Mesenchymal stem cell (in vitro differentiated cells and primary cell): ENCODE results near the gene CAMTA1.

Source experiments
- DNase-seq: peaks from one replicate; pipeline ENCODE4 v3.0.0-alpha.2; 2013
- H2AFZ ChIP-seq: one replicate; pipeline ENCODE4 v1.6.1; 2013; ENCODE audit warnings: low read depth, mild to moderate bottlenecking, control low read depth, inconsistent platforms, low read length, moderate library complexity
- H2AK5ac ChIP-seq: 2 replicates; pipeline ENCODE4 v1.6.1; 2013; ENCODE audit warnings: low read length, moderate library complexity, mild to moderate bottlenecking, inconsistent platforms; ENCODE audit not compliant: severe bottlenecking
- H2BK120ac ChIP-seq: one replicate; pipeline ENCODE4 v1.6.1; 2013; ENCODE audit warnings: low read depth, mild to moderate bottlenecking, inconsistent platforms, low read length, moderate library complexity
- H2BK12ac ChIP-seq, 2 experiments: one replicate each; pipeline ENCODE4 v1.6.1; 2013; ENCODE audit warnings: inconsistent platforms in 2 of 2, low read length in 2 of 2, mild to moderate bottlenecking in 2 of 2, moderate library complexity in 2 of 2, control low read depth in 1 of 2
- H2BK15ac ChIP-seq: one replicate; pipeline ENCODE4 v1.6.1; 2013; ENCODE audit warnings: mild to moderate bottlenecking, low read depth, inconsistent platforms; ENCODE audit not compliant: poor library complexity, severe bottlenecking
- H2BK5ac ChIP-seq: 2 replicates; pipeline ENCODE4 v1.6.1; 2013; ENCODE audit warnings: low read depth, mild to moderate bottlenecking, low read length, control low read depth, inconsistent platforms; ENCODE audit not compliant: poor library complexity, severe bottlenecking
- H3K14ac ChIP-seq, 2 experiments: one replicate each; pipeline ENCODE4 v1.6.1; 2013; ENCODE audit warnings: inconsistent platforms in 2 of 2, low read length in 2 of 2, control low read depth in 1 of 2, mild to moderate bottlenecking in 1 of 2, moderate library complexity in 1 of 2
- H3K18ac ChIP-seq, 2 experiments: one replicate each; pipeline ENCODE4 v1.6.1; 2013; ENCODE audit warnings: inconsistent platforms in 2 of 2, low read length in 2 of 2, control low read depth in 1 of 2, low read depth in 1 of 2, mild to moderate bottlenecking in 1 of 2
- H3K23ac ChIP-seq, 2 experiments: one replicate each; pipeline ENCODE4 v1.6.1; 2013; ENCODE audit warnings: inconsistent platforms in 2 of 2, low read length in 2 of 2, mild to moderate bottlenecking in 2 of 2, moderate library complexity in 2 of 2, control low read depth in 1 of 2
- H3K27ac ChIP-seq: 2 replicates; pipeline ENCODE4 v1.5.1; 2013; ENCODE audit warnings: mild to moderate bottlenecking, moderate library complexity, low read length, control low read depth, inconsistent platforms; ENCODE audit not compliant: poor library complexity, severe bottlenecking
- H3K27me3 ChIP-seq, 2 experiments: 2 replicates each; pipeline versions ENCODE4 v1.6.1 to v1.7.0; 2013; ENCODE audit warnings: low read length in 2 of 2, mild to moderate bottlenecking in 2 of 2, moderate library complexity in 2 of 2, control low read depth in 1 of 2, inconsistent platforms in 1 of 2; ENCODE audit not compliant: control insufficient read depth in 1 of 2, insufficient read depth in 1 of 2
- H3K36me3 ChIP-seq, 2 experiments: 2 replicates each; pipeline versions ENCODE4 v1.6.1 to v1.7.0; 2013; ENCODE audit warnings: low read length in 2 of 2, control low read depth in 1 of 2, inconsistent platforms in 1 of 2, low read depth in 1 of 2, mild to moderate bottlenecking in 1 of 2; ENCODE audit not compliant: insufficient read depth in 2 of 2, control insufficient read depth in 1 of 2
- H3K4ac ChIP-seq, 2 experiments: one replicate each; pipeline ENCODE4 v1.6.1; 2013; ENCODE audit warnings: inconsistent platforms in 2 of 2, low read length in 2 of 2, mild to moderate bottlenecking in 2 of 2, moderate library complexity in 2 of 2, control low read depth in 1 of 2, low read depth in 1 of 2
- H3K4me1 ChIP-seq: 2 replicates; pipeline ENCODE4 v1.6.1; 2013; ENCODE audit warnings: low read depth, low read length, control low read depth; ENCODE audit not compliant: control insufficient read depth, insufficient read depth
- H3K4me2 ChIP-seq: 2 replicates; pipeline ENCODE4 v1.6.1; 2013; ENCODE audit warnings: low read length, mild to moderate bottlenecking, inconsistent platforms; ENCODE audit not compliant: poor library complexity, severe bottlenecking
- H3K4me3 ChIP-seq, 2 experiments: 2 replicates each; pipeline versions ENCODE4 v1.5.1 to v1.7.0; 2013; ENCODE audit warnings: low read length in 2 of 2, mild to moderate bottlenecking in 2 of 2, control low read depth in 1 of 2, low read depth in 1 of 2; ENCODE audit not compliant: insufficient read depth in 1 of 2
- H3K79me1 ChIP-seq: replicated peaks from 2 replicates; pipeline ENCODE4 v1.6.1; 2013; ENCODE audit warnings: mild to moderate bottlenecking, control low read depth, low read length, inconsistent platforms; ENCODE audit not compliant: poor library complexity, severe bottlenecking
- H3K9ac ChIP-seq: 2 replicates; pipeline ENCODE4 v1.7.0; 2013; ENCODE audit warnings: mild to moderate bottlenecking, low read length, moderate library complexity
- H3K9me3 ChIP-seq: 2 replicates; pipeline ENCODE4 v1.7.0; 2013; ENCODE audit warnings: mild to moderate bottlenecking, low read length; ENCODE audit not compliant: control insufficient read depth
- H4K8ac ChIP-seq: one replicate; pipeline ENCODE4 v1.6.1; 2013; ENCODE audit warnings: inconsistent platforms, mild to moderate bottlenecking, low read length, moderate library complexity
- H4K91ac ChIP-seq: one replicate; pipeline ENCODE4 v1.6.1; 2013; ENCODE audit warnings: mild to moderate bottlenecking, low read length, inconsistent platforms
- WGBS: methylation state at CpG from one replicate; pipeline ENCODE4 v1.1.7; 2013; ENCODE audit warnings: mixed read lengths; 5-methylcytosine and 5-hydroxymethylcytosine counted together

The CAMTA1 gene

DNA sequence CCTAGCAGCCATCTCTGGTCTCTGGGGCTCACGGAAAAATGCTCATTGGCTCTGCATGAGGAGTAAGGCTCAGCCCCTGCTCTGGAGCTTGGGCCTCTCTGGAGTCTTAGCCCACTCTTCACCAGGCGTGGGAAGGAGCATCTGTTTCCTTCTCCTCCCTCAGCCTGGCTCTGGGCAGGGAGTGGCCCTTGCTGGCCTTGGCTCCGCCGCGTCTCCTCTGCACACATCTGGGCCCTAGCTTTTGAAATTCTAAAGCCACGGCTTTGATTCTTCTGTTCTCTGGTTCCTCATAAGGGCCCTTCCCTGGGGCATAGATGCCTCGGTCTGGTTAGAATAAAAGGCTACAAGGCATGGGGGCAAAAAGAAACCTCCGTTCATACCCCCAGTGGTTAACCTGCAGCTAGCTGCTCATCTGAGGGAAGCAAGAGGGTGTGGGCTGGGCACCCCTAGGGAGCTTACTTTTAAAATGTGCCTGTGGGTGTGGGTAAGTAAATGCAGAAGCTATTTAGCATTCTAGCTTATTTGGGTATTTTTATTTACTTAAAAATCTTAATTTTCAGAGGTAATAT lies 145.6 kb downstream of the CAMTA1 start:
- DNase-seq = no peak
- WGBS = 80% methylated on average over 8 of the region's 8 CpGs

GRCh38 chr1:6935361-6935883 lies 150.2 kb downstream of the CAMTA1 start:
- Histone ChIP-seq H3K18ac (no peak overlapping the region), H2AFZ (no peak overlapping the region), H3K4me1 (peaks cover 1% of the 10 kb centered on the region), H2BK12ac (no peak overlapping the region), H2AK5ac (no peak overlapping the region), H3K23ac (no peak overlapping the region), H3K14ac (no peak overlapping the region), H3K36me3 (no peaks in the 10 kb centered on the region), H3K4me2 (no peak overlapping the region), H4K91ac (no peak overlapping the region), H2BK15ac (no peak overlapping the region), H3K27me3 (peaks cover 9 to 60% of the 10 kb centered on the region in 2 experiments), H3K79me1 (peaks cover 1% of the 10 kb centered on the region), H3K27ac (no peak overlapping the region), H3K9me3 (no peaks in the 10 kb centered on the region), H2BK5ac (no peak overlapping the region), H3K9ac (no peak overlapping the region), H3K4ac (no peak overlapping the region), H3K4me3 (peak overlapping the region in 1 of 2 experiments; percentile 22), H2BK120ac (no peak overlapping the region), H4K8ac (no peak overlapping the region)
- WGBS = 89% methylated on average over 11 of the region's 12 CpGs
- no peak for DNase-seq

More for the DNA sequence above, 145.6 kb downstream of the CAMTA1 start:
- no peak overlapping the region for H3K4me3 ChIP-seq
- H3K79me1 ChIP-seq = peaks cover 1% of the 10 kb centered on the region
- no peak overlapping the region for H2AFZ ChIP-seq
- no peaks in the 10 kb centered on the region for H3K9me3 ChIP-seq
- H2BK15ac ChIP-seq = no peak overlapping the region
- H2BK5ac ChIP-seq = no peak overlapping the region
- H3K4me1 ChIP-seq = no peaks in the 10 kb centered on the region
- no peak overlapping the region for H2BK120ac ChIP-seq
- no peak overlapping the region for H4K91ac ChIP-seq
- H2BK12ac ChIP-seq = no peak overlapping the region
- no peak overlapping the region for H3K14ac ChIP-seq
- H3K27ac ChIP-seq = no peak overlapping the region
- no peak overlapping the region for H2AK5ac ChIP-seq
- no peak overlapping the region for H3K4ac ChIP-seq
- H3K4me2 ChIP-seq = no peak overlapping the region
- no peak overlapping the region for H3K9ac ChIP-seq
- no peak overlapping the region for H3K18ac ChIP-seq
- no peak overlapping the region for H4K8ac ChIP-seq
- no peaks in the 10 kb centered on the region for H3K36me3 ChIP-seq
- no peak overlapping the region for H3K23ac ChIP-seq
- H3K27me3 ChIP-seq = peaks cover 14 to 65% of the 10 kb centered on the region in 2 experiments

DNA sequence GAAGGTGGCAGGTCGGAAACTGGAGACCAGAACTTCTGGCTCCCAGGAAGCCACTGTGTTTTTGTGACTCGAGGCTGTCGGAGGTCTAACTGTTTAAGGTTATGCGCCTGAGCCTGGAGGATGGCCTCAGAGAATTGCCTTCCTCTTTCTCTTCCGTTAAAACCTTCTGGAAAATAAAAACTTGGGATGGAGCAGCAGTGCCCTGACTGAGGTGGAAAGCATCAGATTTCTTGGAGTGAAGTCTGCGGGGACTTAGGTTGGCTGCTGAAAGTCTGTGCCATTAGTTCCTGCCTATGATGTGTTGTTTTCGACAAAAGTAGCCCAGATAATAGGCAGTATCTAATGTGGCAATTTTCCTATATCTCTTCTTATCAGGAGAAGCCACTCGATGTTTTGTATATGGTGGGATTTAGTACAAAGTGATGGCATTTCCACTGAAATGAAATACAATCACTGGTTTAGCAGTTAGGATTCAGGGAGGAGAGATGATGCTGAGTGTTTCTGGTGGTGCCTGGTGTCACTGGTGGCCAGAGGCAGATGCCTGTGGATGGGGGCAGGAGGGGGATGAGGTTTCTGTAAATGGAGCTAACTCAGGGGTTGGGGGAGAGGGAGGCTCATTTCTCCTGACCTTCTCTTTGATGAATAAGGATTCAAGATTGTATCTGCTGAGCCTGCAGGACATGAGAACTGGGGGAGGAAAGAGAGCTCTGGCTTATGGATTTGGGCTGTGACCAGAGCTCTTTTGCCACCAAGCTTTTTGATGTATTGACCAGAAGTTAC lies 150.8 kb downstream of the CAMTA1 start:
- Histone ChIP-seq H3K36me3 (no peaks in the 10 kb centered on the region), H4K8ac (no peak overlapping the region), H2BK12ac (no peak overlapping the region), H3K79me1 (peaks cover 1% of the 10 kb centered on the region), H3K27ac (no peak overlapping the region), H3K9me3 (no peaks in the 10 kb centered on the region), H2BK5ac (no peak overlapping the region), H2AK5ac (no peak overlapping the region), H2BK120ac (no peak overlapping the region), H3K23ac (no peak overlapping the region), H4K91ac (no peak overlapping the region), H3K18ac (no peak overlapping the region), H3K4me3 (peak overlapping the region in 1 of 2 experiments; percentile 22), H2AFZ (no peak overlapping the region), H2BK15ac (no peak overlapping the region), H3K9ac (no peak overlapping the region), H3K4me2 (no peak overlapping the region), H3K27me3 (peaks cover 5 to 56% of the 10 kb centered on the region in 2 experiments), H3K14ac (no peak overlapping the region), H3K4me1 (peaks cover 1% of the 10 kb centered on the region), H3K4ac (no peak overlapping the region)
- 85% methylated on average over 7 of the region's 8 CpGs for WGBS
- DNase-seq = no peak

- Histone ChIP-seq H3K36me3 (peaks cover 0 to 4% of the 10 kb centered on the region in 2 experiments), H2AK5ac (no peak overlapping the region), H3K14ac (no peak overlapping the region), H3K9ac (no peak overlapping the region), H2AFZ (no peak overlapping the region), H3K23ac (no peak overlapping the region), H2BK5ac (no peak overlapping the region), H2BK120ac (no peak overlapping the region), H2BK12ac (no peak overlapping the region), H3K4me1 (peaks cover 4% of the 10 kb centered on the region), H3K4ac (no peak overlapping the region), H3K79me1 (no peaks in the 10 kb centered on the region), H3K9me3 (no peaks in the 10 kb centered on the region), H2BK15ac (no peak overlapping the region), H3K27ac (no peak overlapping the region), H4K91ac (no peak overlapping the region), H3K18ac (no peak overlapping the region), H4K8ac (no peak overlapping the region), H3K27me3 (peaks cover 5 to 51% of the 10 kb centered on the region in 2 experiments), H3K4me3 (no peak overlapping the region), H3K4me2 (no peak overlapping the region)
- 72% methylated on average over 3 of the region's 3 CpGs for WGBS
- no peak for DNase-seq
These were observed 151.8 kb downstream of the CAMTA1 start for GRCh38 chr1:6937048-6937447.
